GM18861 (cell line): ENCODE data around the gene TBL3.
A peak's percentile ranks its signal among the peaks of the same experiment; 100 is the strongest.
"Not testable (repeated sequence)": the region's sequence is repeated elsewhere in the genome, so short reads cannot be mapped to it uniquely, and the experiment has no call there.

ENCODE experiments used
- ATAC-seq: cut with Tn5 transposase; IDR thresholded peaks from one replicate; pipeline ENCODE4 v1.9.1; 2021; ENCODE audit not compliant: unreplicated experiment

TBL3 gene

DNA sequence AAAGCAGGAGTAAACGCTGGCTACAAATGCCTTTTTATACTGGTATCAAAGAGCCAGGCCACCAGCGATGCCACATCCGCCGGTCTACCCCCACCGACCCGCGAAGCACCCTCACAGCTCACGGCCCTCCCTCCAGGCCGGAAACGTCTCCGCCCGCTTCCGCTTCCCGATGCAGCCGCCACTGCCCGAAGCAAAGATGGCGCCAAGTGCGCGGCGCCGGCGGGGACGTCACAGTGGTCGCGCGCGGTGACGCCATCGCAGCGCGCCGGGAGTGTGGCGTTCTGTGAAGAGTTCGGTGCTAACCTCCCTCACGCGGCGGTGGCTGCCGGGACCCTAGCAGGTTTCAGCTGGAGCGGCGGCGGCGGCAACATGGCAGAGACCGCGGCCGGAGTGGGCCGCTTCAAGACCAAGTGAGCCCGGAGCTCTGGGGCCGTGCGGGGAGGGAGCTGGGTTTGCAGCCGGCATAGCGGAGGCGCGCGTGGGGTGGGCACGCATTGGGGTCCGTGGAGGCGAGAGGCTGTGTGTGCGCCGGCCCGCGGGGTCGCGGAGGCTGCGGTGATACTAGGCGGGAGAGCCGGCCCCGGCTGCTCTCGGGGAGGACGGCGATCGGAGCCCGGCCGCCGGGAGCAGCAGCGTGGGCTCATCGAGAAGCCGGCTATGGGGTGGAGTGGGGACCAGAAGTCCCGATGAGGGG lies at the start of gene TBL3:
TBL3 (plus strand) TSS at position 258 of the 694 bp plus-strand sequence; CDS start at position 370, 112 bp downstream.
- peak; percentile 71 for ATAC-seq

DNA sequence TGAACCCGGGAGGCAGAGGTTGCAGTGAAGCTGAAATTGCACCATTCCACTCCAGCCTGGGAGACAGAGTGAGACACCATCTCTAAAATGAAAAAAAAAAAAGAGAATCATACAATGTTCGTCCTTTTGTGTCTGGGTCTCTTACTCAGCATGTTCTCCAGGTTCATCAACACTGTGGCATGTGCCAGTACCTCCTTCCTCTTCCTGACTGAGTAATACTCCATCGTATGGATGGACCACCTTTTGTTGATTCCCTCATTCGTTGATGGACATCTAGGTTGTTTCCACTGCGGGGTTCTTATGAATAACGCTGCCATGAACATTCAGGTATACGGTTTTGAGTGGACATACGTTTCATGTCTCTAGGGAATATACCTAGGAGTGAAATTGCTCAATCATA lies 49.5 kb upstream of the TBL3 start:
- ATAC-seq: no peak

DNA sequence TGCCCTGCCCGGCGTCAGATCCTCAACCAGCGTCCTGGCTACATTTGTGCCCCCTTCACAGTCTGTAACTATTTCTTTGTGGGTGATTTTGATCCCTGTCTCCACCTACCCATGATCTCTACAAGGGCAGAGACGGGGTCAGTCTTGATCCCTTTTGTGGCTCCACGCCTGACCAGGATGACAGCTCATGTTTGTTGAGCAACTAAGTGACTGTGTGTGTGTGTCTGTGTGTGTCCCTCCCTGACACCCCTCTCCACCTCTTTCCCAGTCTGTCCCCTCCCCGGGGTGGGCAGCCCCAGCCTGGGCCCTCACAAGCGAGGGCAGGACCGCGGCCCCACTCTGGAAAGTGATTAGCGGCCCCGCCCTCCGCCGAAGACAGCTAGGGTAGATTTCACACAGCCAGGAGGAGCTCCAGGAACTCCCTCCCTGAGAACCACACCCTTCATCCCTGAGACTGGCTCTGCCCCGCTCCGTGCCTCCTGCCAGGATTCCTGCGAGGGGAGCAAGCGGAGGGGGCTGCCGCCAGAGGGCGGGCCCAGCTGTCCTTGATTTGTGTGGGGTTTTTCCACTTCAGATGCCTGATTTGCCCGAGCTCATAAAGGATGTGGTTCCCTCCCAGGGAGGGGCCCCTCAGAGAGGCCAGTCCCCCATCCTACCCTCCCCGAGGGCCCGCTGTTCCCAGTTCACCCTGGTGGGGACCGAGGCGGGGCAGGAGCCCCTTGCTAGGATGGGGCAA lies 48.4 kb upstream of the TBL3 start:
- ATAC-seq: no peak

DNA sequence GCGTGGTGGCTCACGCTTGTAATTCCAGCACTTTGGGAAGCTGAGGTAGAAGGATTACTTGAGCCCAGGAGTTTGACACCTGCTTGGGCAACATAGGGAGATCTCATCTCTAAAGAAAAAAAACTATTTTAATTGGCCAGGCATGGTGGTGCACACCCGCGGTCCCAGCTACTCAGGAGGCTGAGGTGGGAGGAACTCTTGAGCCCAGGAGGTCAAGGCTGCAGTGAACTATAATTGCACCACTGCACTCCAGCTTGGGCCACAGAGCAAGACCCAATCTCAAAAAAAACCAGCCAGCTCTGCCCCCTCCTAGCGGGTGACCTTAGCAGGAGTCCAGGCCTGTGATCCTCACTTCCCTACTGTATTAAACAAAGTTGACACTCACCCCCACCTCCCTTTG lies 47.8 kb upstream of the TBL3 start:
- ATAC-seq: no peak

DNA sequence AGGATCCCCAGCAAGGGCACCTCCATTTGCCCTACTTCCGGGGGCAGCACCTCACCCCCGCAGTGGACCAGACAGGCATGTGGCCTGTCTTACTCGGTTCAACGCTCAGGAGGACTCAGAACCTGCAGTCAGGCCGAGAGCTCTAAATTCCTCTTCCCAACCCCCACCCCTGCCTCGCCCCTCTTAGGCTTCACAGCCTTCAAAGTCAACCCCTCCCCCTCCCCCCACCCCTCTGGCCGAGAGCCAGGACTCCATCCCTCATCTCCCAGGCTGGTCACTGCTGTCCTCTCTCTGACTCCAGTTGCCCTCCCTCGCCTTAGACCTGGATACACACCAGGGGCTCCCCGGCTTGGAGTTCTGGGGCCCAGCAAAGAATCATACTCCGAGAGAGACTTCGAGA lies 45.6 kb upstream of the TBL3 start:
- ATAC-seq: no peak

DNA sequence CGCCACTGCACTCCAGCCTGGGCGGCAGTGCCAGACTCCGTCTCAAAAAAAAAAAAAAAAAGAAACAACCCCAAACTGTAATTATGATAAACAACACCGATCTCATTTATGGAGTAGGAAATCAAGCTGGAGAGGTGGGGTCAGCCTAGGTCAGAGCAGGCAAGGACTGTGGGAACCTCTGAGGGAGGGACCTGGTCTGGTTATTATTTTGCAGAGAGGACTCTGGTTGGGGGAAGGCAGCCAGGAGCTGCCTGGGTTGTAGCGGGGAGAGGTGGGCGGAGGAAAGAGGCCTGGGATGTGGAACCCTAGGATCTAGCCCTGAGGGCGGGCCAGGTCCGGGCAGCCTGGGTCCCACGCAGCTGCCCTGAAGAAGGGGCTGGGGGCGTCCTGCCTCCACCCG lies 42.7 kb upstream of the TBL3 start:
- ATAC-seq: peak; percentile 14

DNA sequence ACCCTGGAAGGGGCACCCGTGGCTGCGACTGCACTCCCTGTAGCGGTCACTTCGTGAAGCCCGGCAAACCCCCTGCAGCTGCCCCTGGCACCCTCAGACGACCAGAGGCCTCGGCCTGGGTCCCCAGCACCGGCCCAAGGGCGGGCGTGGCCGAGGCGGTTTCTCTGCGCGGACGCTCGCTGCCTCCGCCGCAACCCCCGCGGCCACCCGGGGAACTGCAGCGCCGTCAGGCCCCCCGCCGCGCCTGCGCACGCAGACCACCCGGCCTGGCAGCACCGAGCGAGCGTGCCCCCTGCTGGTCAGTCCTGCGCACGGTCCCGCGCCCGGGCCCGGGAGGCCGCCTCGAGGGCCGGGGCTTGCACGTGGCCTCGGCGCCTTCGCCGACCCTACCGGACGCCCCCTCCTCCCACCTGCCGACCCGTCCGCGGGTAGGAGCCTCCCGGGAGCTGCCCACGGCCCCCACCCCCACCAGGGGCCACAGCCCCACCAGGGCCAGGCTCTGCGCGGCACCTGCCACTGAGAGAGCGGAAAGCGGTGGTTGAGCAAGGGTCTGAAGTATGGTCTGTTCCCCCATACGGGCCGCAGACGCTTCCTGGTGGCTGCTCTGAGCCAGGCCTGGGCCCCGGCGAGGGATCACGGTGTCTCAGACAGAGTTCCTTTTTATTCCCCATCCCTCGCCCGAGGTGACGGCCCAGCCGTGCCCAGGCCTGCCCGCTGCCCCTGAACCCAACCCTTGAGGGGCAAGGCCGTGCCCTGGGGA lies 42.1 kb upstream of the TBL3 start:
- peak; percentile 83 for ATAC-seq

DNA sequence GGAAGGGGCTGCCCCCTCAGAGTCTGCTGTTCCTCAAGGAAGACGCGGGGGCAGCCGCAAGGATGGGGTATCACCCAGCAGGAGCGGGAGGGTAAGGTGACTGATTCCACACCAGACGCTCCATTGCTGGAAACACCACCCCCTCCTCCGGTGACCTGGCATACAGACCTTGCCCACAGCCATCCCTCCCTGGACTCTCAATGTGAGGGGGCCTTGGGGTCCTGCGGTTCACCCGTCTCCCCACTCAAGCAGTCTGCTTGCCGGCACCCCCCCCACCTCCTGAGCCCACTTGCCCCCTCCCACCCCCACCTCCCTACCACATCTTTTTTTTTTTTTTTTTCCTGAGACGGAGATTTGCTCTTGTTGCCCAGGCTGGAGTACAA lies 41.5 kb upstream of the TBL3 start:
- ATAC-seq: no peak

DNA sequence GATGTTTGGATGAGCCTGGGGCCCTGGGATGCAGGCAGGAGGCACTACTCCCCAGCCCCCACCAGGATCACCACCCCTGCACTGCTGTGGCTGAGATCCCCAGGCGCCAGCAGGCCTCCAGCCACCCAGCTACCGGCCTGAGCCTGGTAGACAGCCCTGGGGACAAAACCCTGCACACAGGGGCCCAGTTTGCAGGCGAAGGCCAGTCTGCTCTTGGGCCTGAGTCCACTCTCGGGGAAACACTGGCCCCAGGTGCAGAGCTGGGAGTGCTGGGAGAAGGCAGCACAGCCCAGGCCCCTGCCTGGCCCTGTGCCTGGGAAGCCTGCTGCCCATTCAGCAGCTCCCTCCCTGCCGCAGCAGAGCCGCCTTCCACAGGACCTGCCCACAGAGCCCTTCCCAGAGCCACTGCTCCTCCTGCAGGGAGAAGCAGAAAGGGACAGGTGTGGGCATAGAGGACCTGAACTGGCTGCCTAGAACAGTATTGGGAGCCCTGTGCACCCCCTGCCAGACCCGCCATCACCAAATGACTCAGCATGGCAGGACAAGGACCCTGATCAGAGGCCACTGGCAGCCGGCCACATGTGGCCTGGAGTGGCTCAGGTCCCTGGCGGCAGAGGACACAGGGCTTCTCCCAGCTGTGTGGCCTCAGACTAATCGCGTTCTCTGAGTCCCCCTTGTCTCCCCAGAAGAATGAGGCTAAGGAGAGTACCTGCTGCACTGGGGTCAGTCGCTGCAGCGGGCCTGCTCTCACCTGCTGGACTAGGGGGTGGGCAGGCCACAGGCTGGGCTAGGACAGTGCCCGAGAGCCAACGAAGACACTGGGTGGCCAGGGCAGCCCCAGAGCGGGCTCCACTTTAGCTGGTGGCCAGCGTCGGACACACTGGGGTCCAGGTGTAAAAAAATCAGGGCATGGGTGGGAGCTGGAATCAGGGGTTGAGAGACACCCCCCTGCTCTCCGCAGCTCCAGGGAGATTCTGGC lies 39.5 kb upstream of the TBL3 start:
- no peak for ATAC-seq

DNA sequence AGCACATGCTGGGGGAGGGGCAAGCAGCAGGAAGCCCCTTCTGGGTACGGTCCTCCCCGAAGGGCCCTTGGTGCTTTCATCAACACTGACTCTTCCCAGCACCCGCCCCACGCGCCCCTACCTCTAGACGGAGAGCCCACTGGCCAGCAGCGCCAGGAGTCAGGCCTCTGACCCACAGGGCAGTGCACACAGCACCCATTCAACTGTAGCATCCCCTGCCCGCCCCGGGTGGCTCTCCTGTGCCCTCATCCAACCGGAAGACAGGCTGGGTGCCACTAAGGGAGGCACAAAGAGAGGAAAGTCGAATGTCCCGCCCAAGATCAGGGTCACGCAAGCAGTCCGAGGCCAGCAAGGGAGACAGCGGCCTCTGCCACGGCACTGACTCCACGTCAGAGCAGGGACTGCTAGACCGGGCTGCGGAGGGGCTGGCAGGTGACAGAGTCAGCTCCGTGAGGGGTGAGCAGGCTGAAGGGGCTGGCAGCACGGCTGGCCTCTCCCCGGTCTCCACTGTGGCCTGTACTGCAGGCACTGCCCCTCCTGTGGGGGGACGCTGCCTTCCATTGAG lies 38.7 kb upstream of the TBL3 start:
- no peak for ATAC-seq

DNA sequence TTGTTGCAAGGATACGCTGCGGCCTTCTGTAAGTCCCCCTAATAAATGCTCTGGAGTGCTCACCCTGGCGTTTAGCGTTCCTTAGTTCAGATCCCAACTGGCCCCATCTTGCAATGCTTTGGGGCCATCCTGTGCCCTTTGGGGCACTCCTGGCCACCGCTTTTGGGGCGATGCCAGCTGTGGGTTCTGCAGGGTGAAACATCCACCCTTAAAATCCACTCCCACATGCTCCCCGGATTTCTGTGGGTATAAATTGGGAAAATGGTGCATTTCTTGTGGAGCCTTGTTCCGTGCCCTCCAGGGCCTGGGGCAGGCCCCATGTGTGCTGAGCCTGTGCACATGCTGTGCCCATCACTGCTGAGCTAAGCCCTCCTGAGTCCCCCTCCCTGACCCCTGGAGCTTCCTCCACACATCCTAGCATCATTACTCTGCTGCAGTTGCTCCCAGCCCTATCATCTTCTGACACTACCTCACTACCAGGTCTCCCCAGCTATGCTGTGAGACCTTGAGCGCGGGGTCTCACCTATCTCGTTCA lies 34.8 kb upstream of the TBL3 start:
- ATAC-seq: no peak

DNA sequence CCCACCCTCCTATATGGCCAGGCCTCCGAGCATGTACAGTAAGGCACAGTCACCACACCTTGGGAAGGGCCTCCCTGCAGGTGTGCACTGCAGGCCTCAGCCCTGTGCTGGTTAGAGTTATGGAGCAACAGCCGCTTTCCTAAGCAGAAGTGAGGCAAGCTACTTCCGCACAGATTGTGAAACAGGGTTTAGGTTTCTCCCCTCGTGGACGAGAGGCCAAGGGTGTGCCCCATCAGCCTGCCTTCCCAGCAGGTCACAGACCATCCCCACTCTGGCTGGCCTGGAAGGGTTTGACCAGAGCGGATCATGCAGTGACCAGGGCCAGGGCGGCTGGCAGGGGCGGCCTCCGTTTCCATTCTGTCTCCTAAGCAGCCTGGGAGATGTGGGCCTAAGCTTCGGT lies 33.5 kb upstream of the TBL3 start:
- ATAC-seq: no peak

DNA sequence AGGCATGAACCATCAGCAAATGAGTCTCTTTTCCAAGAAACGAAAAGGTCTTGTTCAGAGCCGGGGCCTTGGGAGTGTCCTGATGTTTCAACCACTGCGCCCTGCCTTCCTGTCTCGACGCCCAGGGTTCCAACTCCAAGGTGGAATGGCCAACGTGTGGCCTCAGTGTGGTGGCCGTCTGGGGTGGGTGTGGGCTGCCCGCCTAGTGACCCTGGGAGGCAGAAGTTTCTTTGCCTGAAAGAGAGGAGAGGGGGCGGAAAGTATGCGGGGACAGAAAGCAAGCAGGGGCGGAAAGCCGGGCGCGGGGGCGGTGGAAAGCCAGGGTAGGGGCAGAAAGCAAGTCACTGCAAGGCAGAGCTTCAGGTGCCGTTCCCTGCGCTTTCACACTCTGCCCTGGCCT lies 32.9 kb upstream of the TBL3 start:
- no peak for ATAC-seq

DNA sequence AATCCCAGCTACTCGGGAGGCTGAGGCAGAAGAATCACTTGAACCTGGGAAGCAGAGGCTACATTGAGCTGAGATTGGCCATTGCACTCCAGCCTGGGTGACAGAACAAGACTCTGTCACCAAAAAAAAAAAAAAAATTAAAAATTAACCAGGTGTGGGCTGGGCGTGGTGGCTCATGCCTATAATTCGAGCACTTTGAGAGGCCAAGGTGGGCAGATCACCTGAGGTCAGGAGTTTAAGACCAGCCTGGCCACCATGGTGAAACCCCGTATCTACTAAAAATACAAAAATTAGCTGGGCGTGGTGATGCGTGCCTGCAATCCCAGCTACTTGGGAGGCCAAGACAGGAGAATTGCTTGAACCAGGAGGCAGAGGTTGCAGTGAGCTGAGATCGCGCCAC lies 32.0 kb upstream of the TBL3 start:
- not testable (repeated sequence) for ATAC-seq

DNA sequence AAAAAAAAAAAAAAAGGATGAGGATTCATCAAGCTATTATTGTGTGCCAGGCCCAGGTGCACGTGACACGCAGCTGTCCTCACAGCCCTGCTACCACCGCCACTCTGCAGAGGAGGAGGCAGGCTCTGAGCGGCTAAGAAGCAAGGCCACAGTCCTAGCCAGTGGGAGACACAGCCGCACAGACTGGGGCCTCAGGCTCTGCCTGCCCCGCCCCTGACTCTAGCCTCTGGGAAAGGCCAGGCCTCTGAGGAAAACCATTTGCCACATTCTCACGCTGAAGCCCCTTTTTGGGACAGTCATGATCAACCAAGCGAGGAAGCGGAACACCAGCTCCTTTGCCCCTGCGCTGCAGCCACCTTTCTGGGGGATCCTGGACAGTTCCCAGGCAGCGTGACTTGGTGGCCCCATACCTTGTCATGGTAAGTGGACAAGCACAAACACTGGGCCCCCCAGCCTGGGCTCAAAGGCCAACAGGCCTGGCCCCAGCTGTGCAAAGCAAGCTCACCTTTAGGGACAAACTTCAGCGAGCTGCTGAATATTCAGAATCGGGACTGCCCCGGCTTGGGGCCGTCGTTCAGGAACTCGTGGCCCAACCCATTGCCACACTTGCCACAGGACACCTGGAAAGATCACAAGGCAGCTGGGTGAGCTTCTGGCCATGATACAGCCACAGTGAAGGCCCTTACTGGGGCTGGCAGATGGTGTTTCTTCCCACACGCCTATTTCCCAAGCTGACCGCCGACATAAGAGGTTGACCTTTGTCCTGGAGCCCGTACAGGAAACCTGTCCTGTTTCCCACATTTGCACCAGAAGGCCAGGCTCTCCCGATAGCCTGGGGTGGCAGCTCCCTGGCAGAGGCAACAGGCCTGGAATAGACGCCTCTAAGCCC lies 31.3 kb upstream of the TBL3 start:
- no peak for ATAC-seq

DNA sequence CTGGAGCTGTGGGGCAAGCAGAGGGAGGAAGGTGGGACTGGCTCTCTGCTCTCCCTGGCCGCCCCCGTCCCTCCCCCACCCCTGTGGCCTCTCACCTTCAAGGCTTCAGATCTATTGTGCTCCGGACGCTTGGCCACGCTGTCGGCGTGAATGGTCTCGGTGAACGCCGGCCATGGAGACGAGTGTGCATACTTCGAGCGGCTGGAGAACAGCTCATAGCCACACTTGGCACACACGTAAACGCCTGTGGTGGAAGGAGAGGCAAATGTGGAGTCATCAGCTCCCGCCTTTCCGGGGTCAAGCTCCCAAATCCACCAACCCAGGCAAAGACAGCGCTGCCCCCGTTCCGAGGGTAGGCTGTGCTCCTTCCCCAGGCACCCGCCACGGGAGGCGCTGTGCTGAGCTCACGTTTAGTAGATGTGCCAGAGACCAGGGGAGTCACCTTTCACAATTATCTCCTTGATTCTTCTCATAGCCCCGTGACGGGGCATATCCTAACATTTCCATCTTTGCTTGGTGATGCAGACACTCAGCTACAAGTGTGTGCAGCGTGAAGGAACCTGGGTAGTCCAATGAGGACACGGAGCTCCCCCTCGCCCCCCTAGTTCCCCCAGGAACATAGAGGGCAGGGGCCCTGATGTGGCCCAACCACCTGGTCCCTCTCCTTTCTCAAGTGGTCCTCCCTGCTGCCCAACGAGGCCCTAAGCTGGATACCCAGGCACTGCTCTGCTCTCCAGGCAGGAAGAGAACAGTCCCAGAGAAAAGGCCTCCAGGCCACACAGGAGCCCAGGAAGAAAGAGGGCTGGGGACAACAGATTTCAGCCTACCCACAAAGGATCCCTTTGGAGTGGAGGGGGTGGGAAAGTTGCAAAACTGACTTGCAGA lies 30.4 kb upstream of the TBL3 start:
- no peak for ATAC-seq

DNA sequence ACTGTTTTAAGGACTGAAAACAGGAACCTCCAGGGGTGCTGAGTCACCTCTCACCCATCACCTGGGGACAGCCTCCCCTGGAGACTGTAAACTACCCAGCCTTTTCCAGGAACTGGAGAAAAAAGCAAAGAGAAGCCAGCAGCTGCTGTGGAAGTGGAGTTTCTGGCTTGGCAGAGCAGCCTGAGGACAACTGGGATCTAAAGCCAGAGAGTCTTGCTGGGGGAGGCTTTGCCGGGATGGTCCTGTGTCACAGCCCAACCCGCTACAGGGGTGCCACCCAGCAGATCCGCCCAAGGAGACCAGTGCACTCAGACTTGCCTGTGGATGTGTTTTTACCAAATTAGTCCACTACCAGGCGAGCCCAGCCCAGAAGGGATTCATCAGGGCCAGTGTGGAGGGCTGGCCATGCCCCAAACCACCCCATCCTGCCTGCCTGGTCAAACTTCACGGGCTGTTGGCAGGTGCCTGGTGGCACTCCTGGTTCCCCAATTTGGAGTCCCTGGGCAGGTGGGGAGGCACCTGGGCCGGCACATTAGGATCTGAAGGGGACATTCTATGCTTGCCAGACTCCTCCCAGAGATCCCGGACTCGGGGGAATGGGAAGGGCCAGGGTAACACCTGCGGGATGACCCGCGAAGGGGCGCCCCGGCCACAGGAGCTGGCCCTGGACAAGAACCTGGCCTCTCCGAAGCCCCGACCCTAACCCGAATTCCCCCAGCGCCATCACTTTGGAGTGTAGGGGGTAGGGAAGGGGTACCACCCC lies 29.6 kb upstream of the TBL3 start:
- ATAC-seq: no peak
